Panc1 (cell line): Measurements from ENCODE around the gene SLC51B. TPM values are rescaled to one million over a fixed set of nuclear protein-coding genes. Genes with fewer than 3 reads are reported as not detected.

Experiments
- ATAC-seq: fragments of 200-7000 bp; cut with Tn5 transposase; 2 replicates; pipeline ENCODE4 v1.9.1; 2020; ENCODE audit warnings: mild to moderate bottlenecking, moderate library complexity
- BruUV-seq: library from RNA; stranded (reverse); fragments of 400-500 nt; replicated peaks from 2 replicates; lab custom pipeline; 2021; lab: Mats Ljungman, UMichigan
- CTCF ChIA-PET: fragments of 300-600 bp; sonication (Branson Sonifier 250); formaldehyde crosslinking; loops from one replicate; lab custom pipeline; 2022; ENCODE audit warnings: antibody characterized with exemption; lab: Charles Lee
- POLR2A ChIA-PET: fragments of 300-600 bp; sonication (Branson Sonifier 250); formaldehyde crosslinking; loops from one replicate; lab custom pipeline; 2022; ENCODE audit warnings: antibody characterized with exemption; lab: Charles Lee
- DNase-seq: peaks from one replicate; pipeline ENCODE4 v3.0.0-alpha.2; 2010; ENCODE audit warnings: low read depth, low spot score
- H3K27ac ChIP-seq: 2 replicates; pipeline ENCODE4 v1.5.1; 2011; ENCODE audit warnings: mild to moderate bottlenecking, low read length, inconsistent platforms
- H3K27me3 ChIP-seq: fragments of 200-500 bp; sonication (Bioruptor generic); 2 replicates; pipeline ENCODE4 v1.6.0; 2014; ENCODE audit warnings: low read length, inconsistent platforms; ENCODE audit not compliant: control insufficient read depth, insufficient read depth
- H3K36me3 ChIP-seq: fragments of 200-500 bp; sonication (Bioruptor generic); 2 replicates; pipeline ENCODE4 v1.5.1; 2014; ENCODE audit warnings: inconsistent platforms, mild to moderate bottlenecking, low read length, moderate library complexity; ENCODE audit not compliant: control insufficient read depth, insufficient read depth
- H3K4me1 ChIP-seq: 2 replicates; pipeline ENCODE4 v1.5.1; 2011; ENCODE audit warnings: inconsistent platforms, mild to moderate bottlenecking, low read length, moderate library complexity; ENCODE audit not compliant: control insufficient read depth, insufficient read depth
- H3K4me3 ChIP-seq, 2 experiments: 2 replicates each; pipeline ENCODE4 v1.5.1; 2011 to 2012; ENCODE audit warnings: low read depth in 2 of 2, low read length in 2 of 2, mild to moderate bottlenecking in 2 of 2, inconsistent platforms in 1 of 2, moderate library complexity in 1 of 2
- H3K9me3 ChIP-seq: fragments of 200-500 bp; sonication (Bioruptor generic); 2 replicates; pipeline ENCODE4 v1.5.1; 2014; ENCODE audit warnings: low read depth, mild to moderate bottlenecking, inconsistent platforms, low read length, moderate library complexity; ENCODE audit not compliant: control insufficient read depth, insufficient read depth
- POLR2AphosphoS5 ChIP-seq: IDR thresholded peaks from 2 replicates; pipeline ENCODE4 v1.6.1; 2012; ENCODE audit warnings: mild to moderate bottlenecking, low read depth, low read length, moderate library complexity
- SIN3A ChIP-seq: IDR thresholded peaks from 2 replicates; pipeline ENCODE4 v1.6.1; 2012; ENCODE audit warnings: low read depth, mild to moderate bottlenecking, low read length, moderate library complexity, borderline replicate concordance; ENCODE audit not compliant: insufficient read depth
- TCF7L2 ChIP-seq: IDR thresholded peaks from 2 replicates; pipeline ENCODE4 v1.6.1; 2011; ENCODE audit warnings: mild to moderate bottlenecking, low read depth, low read length, inconsistent platforms
- in situ Hi-C: cut with HindIII; loops from 2 replicates; pipeline ENCODE4 v1.10.0; 2016; ENCODE audit warnings: low sequenced_read_pairs, low pct_unique_long_range_greater_than_20kb
- intact Hi-C: fragments of 100-400 bp; cut with micrococcal nuclease; formaldehyde crosslinking; loops from one replicate; pipeline ENCODE4 v1.10.0; 2022; ENCODE audit not compliant: unreplicated experiment
- total RNA-seq: library from RNA; stranded (reverse); gene quantifications from one replicate; pipeline ENCODE4 v1.2.1, GENCODE V29; 2021; ENCODE audit not compliant: unreplicated experiment
- TF ChIP-seq, protein P1 (sequence below), 2 experiments: IDR thresholded peaks; 2 replicates each; pipeline ENCODE4 v1.6.1; 2011 to 2012; ENCODE audit warnings: low read depth in 2 of 2, control low read depth in 1 of 2, low read length in 1 of 2, mild to moderate bottlenecking in 1 of 2, moderate library complexity in 1 of 2; ENCODE audit not compliant: insufficient read depth in 1 of 2
- TF ChIP-seq, protein P2 (sequence below): fragments of 450-650 bp; IDR thresholded peaks from 2 replicates; pipeline ENCODE4 v1.5.1; 2017; ENCODE audit warnings: mild to moderate bottlenecking

SLC51B gene
- total RNA-seq, 1 experiment from 2014 or later: 0.51 TPM

GRCh38 chr15:65029736-65030208, 15.4 kb upstream of the SLC51B start:
- Histone ChIP-seq H3K4me3 (peak overlapping the region; percentile 79 to 83; a peak in 3 of 4 replicates), H3K27me3 (no peaks in the 10 kb centered on the region), H3K36me3 (peaks cover 6% of the 10 kb centered on the region; the same call in 1 of the 2 replicates), H3K9me3 (no peaks in the 10 kb centered on the region), H3K4me1 (peaks cover 15% of the 10 kb centered on the region), H3K27ac (no peak overlapping the region)
- DNase-seq (no peak), ATAC-seq (no peak)
- POLR2A ChIA-PET: interaction anchor here (0.5 kb wide), 1 partner anchor 189 kb away, joined by 7 read pairs; no protein-coding TSS in a partner anchor
- TF ChIP-seq SIN3A (no peak), TCF7L2 (no peak), POLR2AphosphoS5 (no peak)
- TF ChIP-seq, protein P1, sequence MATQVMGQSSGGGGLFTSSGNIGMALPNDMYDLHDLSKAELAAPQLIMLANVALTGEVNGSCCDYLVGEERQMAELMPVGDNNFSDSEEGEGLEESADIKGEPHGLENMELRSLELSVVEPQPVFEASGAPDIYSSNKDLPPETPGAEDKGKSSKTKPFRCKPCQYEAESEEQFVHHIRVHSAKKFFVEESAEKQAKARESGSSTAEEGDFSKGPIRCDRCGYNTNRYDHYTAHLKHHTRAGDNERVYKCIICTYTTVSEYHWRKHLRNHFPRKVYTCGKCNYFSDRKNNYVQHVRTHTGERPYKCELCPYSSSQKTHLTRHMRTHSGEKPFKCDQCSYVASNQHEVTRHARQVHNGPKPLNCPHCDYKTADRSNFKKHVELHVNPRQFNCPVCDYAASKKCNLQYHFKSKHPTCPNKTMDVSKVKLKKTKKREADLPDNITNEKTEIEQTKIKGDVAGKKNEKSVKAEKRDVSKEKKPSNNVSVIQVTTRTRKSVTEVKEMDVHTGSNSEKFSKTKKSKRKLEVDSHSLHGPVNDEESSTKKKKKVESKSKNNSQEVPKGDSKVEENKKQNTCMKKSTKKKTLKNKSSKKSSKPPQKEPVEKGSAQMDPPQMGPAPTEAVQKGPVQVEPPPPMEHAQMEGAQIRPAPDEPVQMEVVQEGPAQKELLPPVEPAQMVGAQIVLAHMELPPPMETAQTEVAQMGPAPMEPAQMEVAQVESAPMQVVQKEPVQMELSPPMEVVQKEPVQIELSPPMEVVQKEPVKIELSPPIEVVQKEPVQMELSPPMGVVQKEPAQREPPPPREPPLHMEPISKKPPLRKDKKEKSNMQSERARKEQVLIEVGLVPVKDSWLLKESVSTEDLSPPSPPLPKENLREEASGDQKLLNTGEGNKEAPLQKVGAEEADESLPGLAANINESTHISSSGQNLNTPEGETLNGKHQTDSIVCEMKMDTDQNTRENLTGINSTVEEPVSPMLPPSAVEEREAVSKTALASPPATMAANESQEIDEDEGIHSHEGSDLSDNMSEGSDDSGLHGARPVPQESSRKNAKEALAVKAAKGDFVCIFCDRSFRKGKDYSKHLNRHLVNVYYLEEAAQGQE (IDR thresholded peaks at IDR 0.05; ENCODE audit: insufficient read depth in 1 of 2, low read depth in 2 of 2, low read length in 1 of 2): no peak
- TF ChIP-seq, protein P2, sequence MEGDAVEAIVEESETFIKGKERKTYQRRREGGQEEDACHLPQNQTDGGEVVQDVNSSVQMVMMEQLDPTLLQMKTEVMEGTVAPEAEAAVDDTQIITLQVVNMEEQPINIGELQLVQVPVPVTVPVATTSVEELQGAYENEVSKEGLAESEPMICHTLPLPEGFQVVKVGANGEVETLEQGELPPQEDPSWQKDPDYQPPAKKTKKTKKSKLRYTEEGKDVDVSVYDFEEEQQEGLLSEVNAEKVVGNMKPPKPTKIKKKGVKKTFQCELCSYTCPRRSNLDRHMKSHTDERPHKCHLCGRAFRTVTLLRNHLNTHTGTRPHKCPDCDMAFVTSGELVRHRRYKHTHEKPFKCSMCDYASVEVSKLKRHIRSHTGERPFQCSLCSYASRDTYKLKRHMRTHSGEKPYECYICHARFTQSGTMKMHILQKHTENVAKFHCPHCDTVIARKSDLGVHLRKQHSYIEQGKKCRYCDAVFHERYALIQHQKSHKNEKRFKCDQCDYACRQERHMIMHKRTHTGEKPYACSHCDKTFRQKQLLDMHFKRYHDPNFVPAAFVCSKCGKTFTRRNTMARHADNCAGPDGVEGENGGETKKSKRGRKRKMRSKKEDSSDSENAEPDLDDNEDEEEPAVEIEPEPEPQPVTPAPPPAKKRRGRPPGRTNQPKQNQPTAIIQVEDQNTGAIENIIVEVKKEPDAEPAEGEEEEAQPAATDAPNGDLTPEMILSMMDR: no peak
- CTCF ChIA-PET: no interaction called here
- intact Hi-C loops (loop anchor here (10.0 kb wide), 1 partner anchor 265 kb away; the partner anchor contains the start of gene RNU5A-1), in situ Hi-C loops (no loop called here)
- no TSS peak for BruUV-seq

DNA sequence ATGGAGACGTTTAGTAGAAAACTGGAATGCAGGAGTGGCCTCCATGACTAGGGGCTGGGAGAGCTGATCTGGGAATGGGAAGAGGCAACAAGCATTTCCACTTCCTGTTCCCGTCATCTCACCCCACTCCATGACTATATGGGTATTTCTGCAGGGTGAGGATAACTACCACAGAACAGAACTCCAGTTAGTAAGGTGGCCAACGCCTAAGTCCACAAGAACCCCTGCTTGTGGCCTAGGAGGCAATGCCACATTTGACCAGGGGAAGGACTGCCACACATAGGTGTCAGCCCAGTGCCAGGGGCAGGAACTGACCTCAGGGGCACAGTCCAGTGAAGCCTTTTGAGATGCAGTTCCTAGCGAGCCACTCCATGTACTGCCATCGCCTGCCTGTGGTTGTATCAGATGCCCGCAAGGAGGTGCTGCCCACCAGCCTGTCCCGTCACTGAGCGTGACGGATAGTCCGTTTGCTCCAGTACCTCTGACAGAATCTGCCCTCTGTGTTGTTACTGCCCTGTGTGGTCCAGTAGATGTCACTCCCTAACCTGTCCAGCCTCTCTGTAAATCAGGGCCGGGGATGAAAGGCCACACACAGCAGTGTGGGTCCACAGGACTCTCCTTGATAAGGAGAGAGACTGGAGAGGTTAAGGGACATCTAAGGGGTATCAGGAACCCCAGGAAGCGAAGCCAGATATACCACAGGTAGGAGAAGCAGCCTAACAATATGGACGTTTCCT, 12.2 kb upstream of the SLC51B start:
- intact Hi-C loops (loop anchor here (2.0 to 10.0 kb wide), 2 partner anchors 46 to 262 kb away; partner anchors contain the start of gene RNU5A-1), in situ Hi-C loops (no loop called here)
- peak overlapping the region in 1 of 2 experiments; percentile 10; a peak in 1 of 4 replicates for H3K4me3 ChIP-seq
- H3K9me3 ChIP-seq: no peaks in the 10 kb centered on the region
- DNase-seq (peak; percentile 64), ATAC-seq (peak; percentile 92)
- H3K4me1 ChIP-seq: peaks cover 12% of the 10 kb centered on the region
- ChIA-PET POLR2A (interaction anchor here (0.9 kb wide), 1 partner anchor 38 kb away, joined by 3 read pairs; no protein-coding TSS in a partner anchor), CTCF (interaction anchor here (1.0 to 1.5 kb wide), 3 partner anchors 45 to 54 kb away, joined by 4 to 24 read pairs (median 5); no protein-coding TSS in a partner anchor)
- H3K27me3 ChIP-seq: no peaks in the 10 kb centered on the region
- BruUV-seq: no TSS peak
- H3K36me3 ChIP-seq: no peaks in the 10 kb centered on the region
- TF ChIP-seq, protein P2: peak; percentile 88
- TF ChIP-seq, protein P1 (IDR thresholded peaks at IDR 0.05; ENCODE audit: insufficient read depth in 1 of 2, low read depth in 2 of 2, low read length in 1 of 2): no peak
- TF ChIP-seq TCF7L2 (no peak), POLR2AphosphoS5 (no peak), SIN3A (no peak)
- no peak overlapping the region for H3K27ac ChIP-seq
